ENCODE measurements around the gene GNAZ.

- no peak for TF ChIP-seq CTCF (IDR thresholded peaks at IDR 0.05; ENCODE audit: insufficient read depth, low read length)
- no peak for TF ChIP-seq REST (IDR thresholded peaks at IDR 0.05; ENCODE audit: insufficient replicate concordance, low read depth)
- no peak for TF ChIP-seq SPI1 (IDR thresholded peaks at IDR 0.05; ENCODE audit: borderline replicate concordance, low read depth)
- TF ChIP-seq POLR2AphosphoS5 (IDR thresholded peaks at IDR 0.05; ENCODE audit: low read depth), result no peak
- TF ChIP-seq GABPA (IDR thresholded peaks at IDR 0.05; ENCODE audit: low read depth), result no peak
Observed at GRCh38 chr22:23070418-23071229, at the start of gene GNAZ.

All from HL-60 (cell line).